ENCODE results near the gene FMN2. TPM values are rescaled to one million over a fixed set of nuclear protein-coding genes. Genes with fewer than 3 reads are reported as not detected.

The FMN2 gene
- total RNA-seq, 1 experiment from 2014 or later, result 0.59 TPM

DNA sequence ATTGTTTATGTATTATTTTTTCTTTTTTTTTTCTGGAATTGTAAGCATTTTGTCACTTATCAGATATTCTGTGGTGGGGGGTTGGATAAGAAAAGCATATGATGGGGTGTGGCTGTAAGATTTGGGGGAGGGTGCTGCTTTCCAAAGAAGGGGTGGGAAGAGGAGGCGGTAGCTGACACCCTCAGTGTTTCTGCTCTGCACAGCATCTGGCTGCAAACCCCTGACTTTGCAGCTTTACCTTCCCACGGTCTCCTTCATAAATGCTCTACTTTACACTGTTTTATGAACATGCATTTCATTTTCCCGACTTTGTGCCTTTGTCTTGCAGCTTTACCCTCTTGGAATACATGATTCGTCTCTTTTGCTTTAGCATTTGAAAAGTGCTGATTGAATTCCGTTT lies 7.6 kb downstream of the FMN2 start:
- H4K8ac ChIP-seq (replicated peaks; ENCODE audit: insufficient read length, low read depth, low read length), result no peak overlapping the region
- H2BK20ac ChIP-seq (ENCODE audit: low read depth, low read length, poor library complexity, severe bottlenecking), result no peak overlapping the region
- H3K27me3 ChIP-seq (ENCODE audit: insufficient read depth, low read length), result no peaks in the 10 kb centered on the region; the same call in 1 of the 2 replicates
- Mint-ChIP-seq H3K36me3 (ENCODE audit: insufficient read depth in 1 of 3, low read depth in 3 of 3) (no peaks in the 10 kb centered on the region), H3K4me1 (peaks cover 14 to 19% of the 10 kb centered on the region in 2 experiments), H3K27me3 (ENCODE audit: low read depth) (peaks cover 9% of the 10 kb centered on the region), H3K4me3 (no peak overlapping the region), H3K9me3 (no peaks in the 10 kb centered on the region), H3K27ac (no peak overlapping the region)
- H3K56ac ChIP-seq (ENCODE audit: insufficient read length, low read depth, low read length), result no peak overlapping the region
- H3K4me1 ChIP-seq (ENCODE audit: insufficient read depth, low read length), result no peaks in the 10 kb centered on the region; the same call in 1 of the 2 replicates
- TF ChIP-seq, protein P1, sequence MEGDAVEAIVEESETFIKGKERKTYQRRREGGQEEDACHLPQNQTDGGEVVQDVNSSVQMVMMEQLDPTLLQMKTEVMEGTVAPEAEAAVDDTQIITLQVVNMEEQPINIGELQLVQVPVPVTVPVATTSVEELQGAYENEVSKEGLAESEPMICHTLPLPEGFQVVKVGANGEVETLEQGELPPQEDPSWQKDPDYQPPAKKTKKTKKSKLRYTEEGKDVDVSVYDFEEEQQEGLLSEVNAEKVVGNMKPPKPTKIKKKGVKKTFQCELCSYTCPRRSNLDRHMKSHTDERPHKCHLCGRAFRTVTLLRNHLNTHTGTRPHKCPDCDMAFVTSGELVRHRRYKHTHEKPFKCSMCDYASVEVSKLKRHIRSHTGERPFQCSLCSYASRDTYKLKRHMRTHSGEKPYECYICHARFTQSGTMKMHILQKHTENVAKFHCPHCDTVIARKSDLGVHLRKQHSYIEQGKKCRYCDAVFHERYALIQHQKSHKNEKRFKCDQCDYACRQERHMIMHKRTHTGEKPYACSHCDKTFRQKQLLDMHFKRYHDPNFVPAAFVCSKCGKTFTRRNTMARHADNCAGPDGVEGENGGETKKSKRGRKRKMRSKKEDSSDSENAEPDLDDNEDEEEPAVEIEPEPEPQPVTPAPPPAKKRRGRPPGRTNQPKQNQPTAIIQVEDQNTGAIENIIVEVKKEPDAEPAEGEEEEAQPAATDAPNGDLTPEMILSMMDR (conservative IDR thresholded peaks at IDR 0.05), result no peak
- H3K14ac ChIP-seq (ENCODE audit: insufficient read depth, low read length), result no peak overlapping the region
- H4K5ac ChIP-seq (ENCODE audit: insufficient read length, low read depth, low read length), result no peak overlapping the region
- H3K18ac ChIP-seq (ENCODE audit: insufficient read length, low read depth, low read length), result no peak overlapping the region
- H2AK5ac ChIP-seq (ENCODE audit: insufficient read length, low read length), result no peak overlapping the region
- H3K79me1 ChIP-seq (ENCODE audit: insufficient read depth, low read depth, low read length, poor library complexity, severe bottlenecking), result no peaks in the 10 kb centered on the region
- WGBS (ENCODE audit: extremely low coverage, insufficient read length, low lambda C conversion rate), result no CpG with 5 or more reads among the region's 5 CpGs
- no peaks in the 10 kb centered on the region for H3K23me2 ChIP-seq (ENCODE audit: insufficient read length, low read depth, low read length, poor library complexity, severe bottlenecking)
- H3K4me2 ChIP-seq (ENCODE audit: insufficient read depth, insufficient read length, low read length), result no peak overlapping the region
- no peak overlapping the region for H3K9ac ChIP-seq (ENCODE audit: extremely low read depth, insufficient read length, low read length)
- no peak overlapping the region for H3T11ph ChIP-seq (ENCODE audit: low read length)
- H3K4ac ChIP-seq (ENCODE audit: low read depth, low read length), result no peak overlapping the region
- no peak overlapping the region for H3K23ac ChIP-seq (ENCODE audit: insufficient read length, low read depth, low read length)
- H2BK5ac ChIP-seq (ENCODE audit: insufficient read length, low read length), result no peak overlapping the region
- H2BK12ac ChIP-seq (ENCODE audit: insufficient read length, low read depth, low read length), result no peak overlapping the region
- H2AFZ ChIP-seq (ENCODE audit: low read length), result no peak overlapping the region
- H3K79me2 ChIP-seq (ENCODE audit: insufficient read depth, low read length), result no peaks in the 10 kb centered on the region
- no peak overlapping the region for H2BK15ac ChIP-seq (ENCODE audit: low read depth, low read length)
- no peak overlapping the region for H4K91ac ChIP-seq (ENCODE audit: insufficient read length, low read depth, low read length)
- no peaks in the 10 kb centered on the region for H3K9me3 ChIP-seq (ENCODE audit: control insufficient read depth, low read depth, low read length)
- H3K27ac ChIP-seq (ENCODE audit: insufficient read length, low read depth, low read length), result no peak overlapping the region
- no peak overlapping the region for H2BK120ac ChIP-seq (ENCODE audit: low read depth, low read length, poor library complexity, severe bottlenecking)
- DNase-seq, result no peak
- no peaks in the 10 kb centered on the region for H4K20me1 ChIP-seq (ENCODE audit: control insufficient read depth, insufficient read depth, insufficient read length)
